HG03521 (cell line): ENCODE measurements around the gene PPP1R1A.

Experiments
- ATAC-seq: cut with Tn5 transposase; IDR thresholded peaks from one replicate; pipeline ENCODE4 v1.9.1; 2021; ENCODE audit warnings: mild to moderate bottlenecking, moderate library complexity; ENCODE audit not compliant: unreplicated experiment

PPP1R1A gene

GRCh38 chr12:54603872-54604271 lies 15.4 kb upstream of the PPP1R1A start:
- no peak for ATAC-seq

DNA sequence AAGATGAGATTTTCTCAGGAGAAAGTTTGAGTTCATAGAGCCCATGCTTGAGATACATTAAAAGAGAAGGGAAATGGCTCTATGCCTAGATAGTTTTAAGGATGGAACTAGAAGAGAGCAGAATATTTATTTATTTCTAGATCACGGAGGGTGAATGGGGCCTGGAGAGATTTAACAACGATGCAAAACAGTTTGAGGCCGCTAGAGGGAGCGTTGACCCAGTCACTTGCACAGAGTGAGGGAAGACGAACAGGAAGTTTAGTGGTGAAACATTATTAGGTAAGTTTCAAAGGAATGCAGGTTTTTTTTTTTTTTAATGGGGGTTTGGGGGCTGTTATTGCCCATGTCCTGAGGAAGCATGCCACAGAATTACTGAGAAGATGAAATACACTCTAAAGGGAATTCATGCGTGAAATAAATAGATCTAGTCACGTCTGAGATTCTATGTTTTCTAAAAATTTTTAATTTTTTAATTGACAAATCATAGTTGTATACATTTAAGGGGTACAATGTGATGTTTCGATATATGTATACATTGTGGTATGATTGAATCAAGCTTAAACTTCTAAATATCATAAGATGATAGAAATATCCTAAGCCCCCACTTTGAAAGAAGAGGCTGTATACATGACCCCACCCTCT lies 14.8 kb upstream of the PPP1R1A start:
- peak; percentile 88 for ATAC-seq

GRCh38 chr12:54602661-54603060 lies 14.2 kb upstream of the PPP1R1A start:
- ATAC-seq = no peak

GRCh38 chr12:54601841-54602240 lies 13.4 kb upstream of the PPP1R1A start:
- ATAC-seq = no peak

DNA sequence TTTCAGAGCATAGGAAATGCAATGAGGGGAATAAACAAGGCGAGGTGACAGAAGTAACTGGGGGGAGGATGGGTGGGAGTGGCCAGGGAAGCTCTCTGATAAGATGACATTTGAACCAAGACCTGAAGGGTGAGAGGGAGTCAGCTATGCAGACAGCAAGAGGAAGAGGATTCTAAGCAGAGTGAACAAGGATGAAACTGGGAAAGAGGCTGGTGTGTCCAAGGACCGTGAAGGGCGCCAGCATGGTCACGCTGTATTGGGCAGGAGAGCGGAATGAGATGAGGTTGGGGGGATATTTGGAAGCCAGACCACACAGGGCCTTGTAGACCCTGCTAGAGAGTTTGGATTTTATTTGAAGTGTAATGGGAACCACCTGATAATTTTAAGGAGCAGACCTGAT lies 10.5 kb upstream of the PPP1R1A start:
- no peak for ATAC-seq

GRCh38 chr12:54596526-54596946 lies 8.1 kb upstream of the PPP1R1A start:
- no peak for ATAC-seq

- no peak for ATAC-seq
Measured at GRCh38 chr12:54595471-54595870, 7.0 kb upstream of the PPP1R1A start.

GRCh38 chr12:54593725-54594124 lies 5.3 kb upstream of the PPP1R1A start:
- ATAC-seq = no peak

- no peak for ATAC-seq
Measured at GRCh38 chr12:54593135-54593534, 4.7 kb upstream of the PPP1R1A start.

DNA sequence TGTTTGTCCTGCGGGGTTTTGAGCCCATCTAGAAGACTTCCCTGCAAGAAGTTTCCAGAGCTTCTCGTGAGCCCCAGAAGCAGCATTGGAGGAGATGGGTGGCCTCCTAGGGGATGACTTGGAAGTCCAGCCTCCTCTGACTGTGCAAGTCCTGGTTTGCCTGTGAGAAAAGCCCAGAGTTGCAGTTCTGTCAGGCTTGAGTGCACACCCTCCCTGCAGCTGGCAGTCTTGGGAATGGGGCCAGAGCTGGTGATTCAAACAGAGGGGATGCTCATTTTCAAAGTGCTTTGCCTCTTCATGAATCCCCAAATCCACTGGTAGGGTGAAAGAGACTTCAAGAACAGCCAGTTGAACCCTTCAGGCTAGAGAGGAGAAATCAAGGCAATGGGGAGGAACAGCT lies 3.9 kb upstream of the PPP1R1A start:
- no peak for ATAC-seq

- ATAC-seq = no peak
Measured at GRCh38 chr12:54590978-54591591, 2.6 kb upstream of the PPP1R1A start.

- no peak for ATAC-seq
Measured at GRCh38 chr12:54589964-54590363, 1.5 kb upstream of the PPP1R1A start.

GRCh38 chr12:54588890-54589267 lies 420 bp upstream of the PPP1R1A start:
- ATAC-seq = no peak

- no peak for ATAC-seq
Measured at GRCh38 chr12:54587315-54587873, 1.1 kb downstream of the PPP1R1A start.

GRCh38 chr12:54586620-54587019 lies 1.8 kb downstream of the PPP1R1A start:
- no peak for ATAC-seq

DNA sequence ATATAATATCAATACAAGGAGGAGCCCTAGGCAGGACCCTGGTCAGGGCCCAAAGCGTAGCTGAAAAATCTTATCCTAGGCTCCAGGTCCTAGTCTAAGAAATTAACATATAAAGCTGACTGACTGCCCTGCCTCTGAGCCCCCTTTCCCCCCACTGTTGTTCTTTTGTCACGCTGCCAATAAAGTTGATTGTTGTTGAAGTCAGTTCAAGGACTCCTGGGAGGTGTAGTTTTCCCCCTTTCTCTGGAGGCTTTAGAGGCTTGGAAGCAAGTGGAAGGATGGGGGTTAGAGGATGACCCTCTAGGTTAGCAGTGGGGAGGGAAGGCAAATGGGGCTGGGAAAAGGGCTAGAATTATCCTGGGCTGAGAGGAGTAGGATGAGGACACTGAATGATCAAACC lies 3.2 kb downstream of the PPP1R1A start:
- ATAC-seq = no peak

- no peak for ATAC-seq
Measured at GRCh38 chr12:54584128-54584527, 4.3 kb downstream of the PPP1R1A start.

- ATAC-seq = no peak
Measured at GRCh38 chr12:54583726-54584125, 4.7 kb downstream of the PPP1R1A start.

GRCh38 chr12:54581412-54581811 lies 7.0 kb downstream of the PPP1R1A start:
- ATAC-seq = no peak

DNA sequence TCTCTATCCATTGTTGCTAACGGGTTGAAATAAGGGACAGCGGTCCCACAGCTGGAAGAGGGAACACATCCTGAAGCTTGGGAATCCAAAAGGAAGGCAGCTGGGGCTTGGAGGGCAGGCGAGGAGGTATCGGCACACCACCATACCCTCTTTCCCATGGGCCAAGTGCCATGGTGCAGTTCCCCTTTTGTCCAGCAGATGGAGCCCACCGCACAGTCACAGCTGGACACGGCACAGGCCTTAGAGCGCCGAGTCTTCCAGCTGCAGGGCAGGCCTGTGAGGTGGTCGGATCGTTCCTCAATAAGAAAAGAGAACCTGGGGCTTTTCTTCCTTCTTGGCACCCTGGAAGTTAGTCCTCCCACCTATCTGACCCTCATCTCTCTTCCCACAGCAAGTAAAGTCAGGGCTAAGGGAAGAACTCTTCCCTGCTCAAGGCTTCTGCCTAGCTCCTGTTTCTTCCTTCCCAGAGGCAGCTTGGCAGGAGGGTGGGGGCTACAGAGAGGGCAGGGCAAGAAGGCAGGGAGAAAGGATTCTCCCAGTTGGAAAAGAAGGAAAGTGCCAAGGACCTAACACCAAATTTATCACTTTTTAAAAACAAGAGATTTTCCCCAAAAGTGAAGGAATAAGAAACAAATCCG lies 8.6 kb downstream of the PPP1R1A start:
- ATAC-seq = peak; percentile 90

- peak; percentile 15 for ATAC-seq
Measured at GRCh38 chr12:54579258-54579657, 9.2 kb downstream of the PPP1R1A start.

- no peak for ATAC-seq
Measured at GRCh38 chr12:54578778-54579177, 9.7 kb downstream of the PPP1R1A start.
